ENCODE results near the gene CCDC106.

CCDC106 gene

GRCh38 chr19:55668603-55669348, 20.8 kb downstream of the CCDC106 start:
- DNase-seq (ENCODE audit: low spot score) = no peak

GRCh38 chr19:55669418-55670279, 21.6 kb downstream of the CCDC106 start:
- DNase-seq (ENCODE audit: low spot score) = no peak

- peak; percentile 66 for DNase-seq (ENCODE audit: low spot score)
Measured at GRCh38 chr19:55670280-55671053, 22.5 kb downstream of the CCDC106 start.

GRCh38 chr19:55671054-55671378, 23.0 kb downstream of the CCDC106 start:
- DNase-seq (ENCODE audit: low spot score) = no peak

GRCh38 chr19:55672418-55672817, 24.4 kb downstream of the CCDC106 start:
- DNase-seq (ENCODE audit: low spot score) = no peak

GRCh38 chr19:55673465-55673864, 25.5 kb downstream of the CCDC106 start:
- DNase-seq (ENCODE audit: low spot score) = no peak

- no peak for DNase-seq (ENCODE audit: low spot score)
Measured at GRCh38 chr19:55673889-55674288, 25.9 kb downstream of the CCDC106 start.

GRCh38 chr19:55674459-55674840, 26.4 kb downstream of the CCDC106 start:
- no peak for DNase-seq (ENCODE audit: low spot score)

- DNase-seq (ENCODE audit: low spot score) = peak; percentile 97
Measured at GRCh38 chr19:55674841-55675660, 27.0 kb downstream of the CCDC106 start, which contains the start of gene EPN1. EPN1 (plus strand) TSS chr19:55675226; CDS start chr19:55678628, 3,402 bp downstream.

- DNase-seq (ENCODE audit: low spot score) = no peak
Measured at GRCh38 chr19:55675661-55676354, 27.8 kb downstream of the CCDC106 start.

- peak; percentile 28 for DNase-seq (ENCODE audit: low spot score)
Measured at GRCh38 chr19:55676383-55676782, 28.4 kb downstream of the CCDC106 start.

- no peak for DNase-seq (ENCODE audit: low spot score)
Measured at GRCh38 chr19:55676889-55677505, 29.0 kb downstream of the CCDC106 start.

GRCh38 chr19:55677572-55678028, 29.6 kb downstream of the CCDC106 start:
- no peak for DNase-seq (ENCODE audit: low spot score)

GRCh38 chr19:55678121-55678671, 30.2 kb downstream of the CCDC106 start:
- DNase-seq (ENCODE audit: low spot score) = peak; percentile 76

- DNase-seq (ENCODE audit: low spot score) = no peak
Measured at GRCh38 chr19:55679343-55680257, 31.6 kb downstream of the CCDC106 start.

- DNase-seq (ENCODE audit: low spot score) = no peak
Measured at GRCh38 chr19:55680339-55681130, 32.5 kb downstream of the CCDC106 start.

GRCh38 chr19:55681131-55682092, 33.4 kb downstream of the CCDC106 start:
- DNase-seq (ENCODE audit: low spot score) = no peak
